ENCODE results near the gene KPNA4.
"Not testable (repeated sequence)": the region's sequence is repeated elsewhere in the genome, so short reads cannot be mapped to it uniquely, and the experiment has no call there.

KPNA4 gene

DNA sequence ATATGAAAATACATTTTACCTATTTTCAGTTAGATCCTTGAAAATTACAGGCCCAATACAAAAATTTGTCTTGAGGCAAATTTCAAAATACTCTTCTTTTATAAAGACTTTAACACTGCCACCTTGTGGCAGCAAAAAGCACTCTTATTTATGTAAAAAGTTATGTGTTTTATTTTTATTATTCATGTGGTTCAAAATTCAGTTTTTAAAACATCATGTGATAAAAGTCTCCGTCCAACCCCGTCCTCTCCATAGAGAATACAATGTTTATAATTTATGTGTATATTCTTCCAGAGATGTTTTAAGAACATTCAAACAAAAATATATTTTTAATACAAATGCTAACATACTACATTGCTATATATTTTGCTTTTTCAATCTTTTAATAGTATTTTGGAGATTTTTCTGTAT lies 78.9 kb downstream of the KPNA4 start:
- DNase-seq (ENCODE audit: low spot score) = no peak

DNA sequence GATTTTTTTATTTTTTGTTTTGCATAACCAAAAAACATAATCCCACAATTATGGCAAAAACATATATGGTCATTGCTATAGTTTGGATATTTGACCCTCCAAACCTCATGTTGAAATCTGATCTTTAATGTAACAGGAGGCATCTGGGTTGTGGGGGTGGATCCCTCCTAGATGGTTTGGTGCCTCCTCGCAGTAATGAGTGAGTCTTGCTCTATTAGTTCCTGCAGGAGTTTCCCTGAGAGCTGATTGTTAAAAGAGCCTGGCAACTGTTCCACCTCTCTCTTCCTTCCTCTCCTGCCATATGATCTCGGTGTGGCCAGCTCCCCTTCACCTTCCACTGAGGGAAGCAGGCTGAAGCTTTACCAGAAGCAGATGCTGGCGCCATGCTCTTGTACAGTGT lies 82.6 kb downstream of the KPNA4 start:
- DNase-seq (ENCODE audit: low spot score) = no peak

DNA sequence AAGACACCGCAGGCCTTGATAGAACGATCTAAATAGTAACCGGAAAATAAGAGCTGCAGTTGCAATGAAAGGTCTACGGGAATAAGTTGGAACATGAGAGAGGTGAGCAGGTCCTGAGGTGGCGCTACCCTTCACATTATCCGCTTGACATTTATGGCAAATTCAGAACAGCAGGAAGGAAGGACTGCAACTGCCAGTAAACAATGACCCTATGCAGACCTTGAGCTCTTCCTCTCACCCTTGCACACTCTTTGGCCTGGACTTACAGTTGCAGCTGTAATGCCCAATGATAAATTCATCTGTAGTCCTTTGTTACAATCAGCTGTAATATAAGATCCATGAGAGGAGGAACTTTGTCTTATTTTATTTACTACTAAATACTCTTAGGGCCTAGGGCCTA lies 83.5 kb downstream of the KPNA4 start:
- no peak for DNase-seq (ENCODE audit: low spot score)

DNA sequence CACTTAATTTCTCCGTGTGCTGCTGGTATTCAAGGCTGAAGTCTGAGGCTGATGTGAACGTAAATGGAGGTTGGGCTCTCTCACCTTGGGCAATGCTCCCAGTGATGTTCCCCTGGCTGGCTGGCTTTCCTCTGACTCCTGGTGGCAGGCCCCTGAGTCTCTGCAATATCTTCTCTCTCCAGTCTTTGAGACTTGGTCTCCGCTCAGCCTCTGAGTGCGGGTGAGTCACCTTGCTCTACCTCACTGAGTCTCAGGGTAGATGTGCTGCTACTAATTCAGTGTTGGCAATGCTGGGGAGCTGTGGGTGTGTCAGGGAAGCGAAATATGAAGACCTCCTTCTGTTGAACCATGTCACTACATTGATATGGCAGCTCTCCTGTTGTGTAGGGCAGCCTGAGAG lies 84.4 kb downstream of the KPNA4 start:
- no peak for DNase-seq (ENCODE audit: low spot score)

DNA sequence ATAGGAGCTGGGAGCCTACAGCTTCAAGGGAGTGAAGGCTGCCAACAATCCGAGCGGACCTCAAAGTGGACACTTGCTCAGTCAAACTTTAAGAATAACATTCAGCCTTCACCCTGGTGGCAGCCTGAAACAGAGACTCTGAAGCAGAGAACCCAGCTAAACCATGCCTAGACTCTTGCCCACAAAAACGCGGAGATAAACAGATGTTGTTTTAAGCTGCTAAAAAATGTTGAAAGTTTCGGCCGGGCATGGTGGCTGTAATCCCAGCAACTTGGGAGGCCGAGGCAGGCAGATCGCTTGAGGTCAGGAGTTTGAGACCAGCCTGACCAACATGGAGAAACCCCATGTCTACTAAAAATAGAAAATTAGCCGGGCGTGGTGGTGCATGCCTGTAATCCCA lies 86.0 kb downstream of the KPNA4 start:
- DNase-seq (ENCODE audit: low spot score) = no peak

DNA sequence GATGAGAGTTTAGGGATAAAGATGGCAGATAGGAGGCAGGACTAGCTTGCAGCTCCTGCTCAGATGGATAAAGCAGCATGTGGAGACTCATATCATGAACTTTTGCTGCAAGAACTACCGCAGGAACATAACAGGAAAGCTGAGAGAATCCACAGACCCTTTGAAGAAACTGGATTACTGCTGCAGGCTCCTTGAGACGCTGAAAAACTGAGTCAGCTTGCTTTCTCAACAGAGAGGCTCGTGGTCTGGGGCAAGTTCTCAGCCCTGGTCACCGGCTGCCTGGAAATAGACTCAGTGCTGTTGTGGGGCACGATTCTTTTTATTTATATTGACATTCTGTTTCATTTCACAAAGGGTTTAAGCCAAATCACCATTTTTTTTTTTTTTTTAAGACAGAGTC lies 87.0 kb downstream of the KPNA4 start:
- no peak for DNase-seq (ENCODE audit: low spot score)

DNA sequence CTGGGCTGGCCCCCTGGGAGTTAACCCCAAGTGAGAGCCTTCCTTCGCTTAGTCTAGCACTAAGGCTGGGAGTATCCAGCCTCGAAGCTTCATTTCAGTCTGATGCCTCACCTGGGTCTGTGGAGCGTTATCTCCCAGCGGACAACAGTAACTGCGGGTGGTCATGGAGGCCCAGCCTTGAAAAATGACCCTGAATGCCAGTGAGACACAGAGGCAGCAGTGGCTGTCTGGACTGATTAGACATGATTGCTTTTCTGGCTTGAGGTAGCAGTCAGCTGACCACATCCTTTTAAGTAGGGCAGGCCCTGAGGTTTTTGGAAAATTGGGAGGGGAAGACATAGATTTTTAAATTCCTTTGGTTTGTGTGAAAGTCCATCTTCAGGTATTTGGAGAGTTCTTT lies 87.6 kb downstream of the KPNA4 start:
- no peak for DNase-seq (ENCODE audit: low spot score)

DNA sequence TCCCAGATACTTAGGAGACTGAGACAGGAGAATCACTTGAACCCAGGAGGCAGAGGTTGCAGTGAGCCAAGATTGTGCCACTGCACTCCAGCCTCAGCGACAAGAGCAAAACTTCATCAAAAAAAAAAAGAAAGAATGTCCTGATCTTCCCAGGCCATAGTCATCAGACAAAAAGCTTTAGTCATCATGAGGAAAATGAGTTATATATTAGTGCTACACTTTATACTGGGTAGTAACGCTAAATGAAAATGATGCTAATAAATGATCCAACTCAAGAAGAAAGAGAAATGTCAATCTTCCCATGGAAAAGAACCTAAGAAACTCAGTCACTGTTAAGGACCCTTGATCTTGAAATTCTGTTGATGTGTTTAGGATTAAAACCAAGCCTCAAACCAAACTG lies 89.5 kb downstream of the KPNA4 start:
- DNase-seq (ENCODE audit: low spot score) = no peak

DNA sequence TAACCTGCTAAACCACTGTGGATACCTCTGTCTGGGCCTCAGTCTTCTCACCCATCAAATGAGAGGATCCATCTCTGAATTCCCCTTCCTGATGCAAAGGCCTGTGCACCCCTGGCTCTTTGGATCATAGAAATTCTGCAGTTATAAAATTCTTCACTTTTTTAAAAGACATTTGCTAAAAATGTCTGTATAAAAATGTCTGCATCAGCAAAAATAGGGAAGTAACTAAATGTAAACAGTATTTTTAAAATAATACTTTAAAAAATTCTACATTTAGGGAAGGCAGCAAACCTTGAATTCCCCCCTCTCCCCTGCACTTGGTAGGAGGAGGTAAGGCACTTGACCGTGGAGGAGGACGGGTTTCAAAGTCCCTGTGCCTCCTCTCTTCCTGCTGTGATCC lies 90.2 kb downstream of the KPNA4 start:
- no peak for DNase-seq (ENCODE audit: low spot score)

DNA sequence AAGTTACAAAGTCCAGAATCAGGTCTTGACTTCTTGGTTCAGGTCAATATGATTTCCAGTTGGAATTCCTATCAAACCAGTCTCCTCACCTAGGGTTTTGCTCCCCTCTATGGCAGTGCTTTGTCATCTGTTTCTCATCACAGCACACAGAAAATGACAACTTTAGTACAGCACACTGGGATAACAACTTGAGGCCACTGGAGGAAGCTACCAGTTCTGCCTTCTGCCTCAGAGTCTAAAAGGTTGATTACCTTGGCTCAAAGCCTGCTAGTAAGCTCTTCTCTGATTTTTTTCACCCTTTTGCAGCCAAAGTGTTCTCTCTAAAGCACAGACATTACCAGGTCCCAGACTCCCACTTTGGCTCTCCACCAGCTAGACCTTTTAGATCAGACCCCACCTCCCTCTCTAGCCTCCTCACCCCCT lies 90.9 kb downstream of the KPNA4 start:
- no peak for DNase-seq (ENCODE audit: low spot score)

DNA sequence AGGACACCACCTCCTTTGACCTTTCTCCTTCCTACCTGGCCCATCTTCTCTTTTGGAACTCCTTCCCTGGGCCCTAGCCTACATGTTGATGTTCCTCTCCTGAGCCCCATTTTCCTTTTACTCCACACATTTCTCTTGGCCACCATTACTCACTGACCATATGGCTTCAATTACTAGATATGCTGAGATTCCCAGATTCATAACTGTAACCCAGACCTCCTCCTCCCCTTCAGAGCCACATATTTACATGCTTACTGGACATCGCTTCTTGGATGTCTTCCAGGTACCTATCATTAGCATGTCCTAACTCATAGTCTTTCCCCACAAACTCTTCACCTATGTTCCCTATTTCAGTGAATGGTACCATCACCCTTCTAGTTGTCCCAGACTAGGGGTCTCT lies 91.4 kb downstream of the KPNA4 start:
- no peak for DNase-seq (ENCODE audit: low spot score)

DNA sequence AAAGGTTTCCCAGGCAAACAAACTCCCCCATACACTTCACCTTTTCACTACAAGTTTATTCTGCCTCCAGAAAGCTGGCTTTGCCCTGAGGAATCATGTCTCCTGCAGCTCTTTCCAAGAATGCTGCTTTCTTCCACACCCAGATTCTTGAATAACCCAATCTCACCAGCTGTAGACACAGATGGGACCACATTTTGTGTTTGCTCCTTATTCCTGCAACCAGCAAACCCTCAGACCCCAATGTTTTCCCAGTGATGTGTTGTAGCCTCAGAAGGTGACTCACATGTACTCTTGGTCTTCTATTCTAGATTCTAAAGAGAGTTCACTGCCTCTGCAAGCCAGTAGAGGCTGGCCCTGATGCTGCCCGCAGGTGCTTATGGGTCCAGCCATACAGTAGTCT lies 92.2 kb downstream of the KPNA4 start:
- DNase-seq (ENCODE audit: low spot score) = no peak

DNA sequence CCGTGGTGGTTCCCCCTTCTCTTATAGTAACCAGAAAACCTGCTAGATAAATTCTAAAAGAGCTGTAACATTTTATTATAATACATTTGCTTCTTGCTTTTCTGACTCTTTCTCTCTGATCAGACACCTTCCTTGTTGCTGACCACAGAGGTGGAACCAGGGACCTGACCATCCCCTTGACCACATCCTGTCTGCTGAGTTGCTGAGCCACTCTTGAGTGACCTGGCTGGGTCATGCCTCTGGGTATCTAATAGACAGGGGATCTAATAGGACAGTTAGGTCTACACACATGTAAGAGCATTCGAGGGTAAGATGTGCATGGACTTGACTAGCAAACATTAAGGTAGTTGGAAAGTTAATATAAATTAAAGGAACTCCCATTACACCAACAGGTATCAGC lies 93.0 kb downstream of the KPNA4 start:
- no peak for DNase-seq (ENCODE audit: low spot score)

DNA sequence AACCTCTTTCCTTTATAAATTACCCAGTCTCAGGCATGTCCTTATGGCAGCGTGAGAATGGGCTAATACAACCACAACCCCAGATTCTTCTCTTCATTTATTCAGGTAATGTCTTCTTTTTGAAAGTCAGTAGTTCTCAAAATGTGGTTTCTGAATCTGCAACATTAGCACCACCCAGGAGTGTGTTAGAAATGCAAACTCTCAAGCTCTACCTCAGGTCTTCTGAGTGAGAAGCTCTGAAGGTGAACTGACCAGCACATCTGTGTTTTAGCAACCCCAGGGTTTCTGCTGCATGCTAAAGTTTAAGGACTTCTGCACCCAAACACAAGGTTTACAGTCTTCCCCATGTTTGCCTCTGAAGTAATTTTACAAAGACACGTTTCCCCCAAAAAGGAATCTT lies 93.5 kb downstream of the KPNA4 start:
- no peak for DNase-seq (ENCODE audit: low spot score)

DNA sequence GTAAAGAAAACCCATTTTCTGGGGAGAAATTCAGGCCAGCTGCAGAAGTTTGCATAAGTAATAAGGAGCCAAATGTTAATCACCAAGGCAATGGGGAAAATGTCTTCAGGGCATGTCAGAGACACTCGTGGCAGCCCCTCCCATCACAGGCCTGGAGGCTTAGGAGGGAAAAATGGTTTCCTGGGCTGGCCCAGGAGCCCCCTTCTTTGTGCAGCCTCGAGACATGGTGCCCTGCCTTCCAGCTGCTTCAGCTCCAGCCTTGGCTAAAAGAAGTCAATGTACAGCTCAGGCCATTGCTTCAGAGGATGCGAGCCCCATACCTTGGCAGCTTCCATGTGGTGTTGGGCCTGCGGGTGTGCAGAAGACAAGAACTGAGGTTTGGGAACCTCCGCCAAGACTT lies 95.2 kb downstream of the KPNA4 start:
- DNase-seq (ENCODE audit: low spot score) = no peak

DNA sequence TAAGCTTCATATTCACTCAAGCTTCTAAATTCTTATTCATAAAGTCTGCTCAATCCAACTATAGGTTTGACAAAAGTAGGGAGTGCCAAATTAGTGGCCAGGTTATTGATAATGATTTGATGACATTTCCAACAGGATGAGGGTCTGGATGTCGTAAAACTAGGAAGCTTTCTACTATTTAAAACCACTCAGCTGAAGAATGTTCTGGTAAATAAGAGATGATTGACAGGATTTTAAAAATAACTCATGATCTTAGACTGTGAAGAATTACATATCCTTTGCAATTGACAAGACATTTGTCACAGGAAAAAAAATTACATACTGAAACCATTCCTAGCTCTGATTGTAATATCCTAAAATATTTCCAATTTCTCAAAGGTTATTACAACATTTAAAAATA lies 100.4 kb downstream of the KPNA4 start:
- DNase-seq (ENCODE audit: low spot score) = no peak

DNA sequence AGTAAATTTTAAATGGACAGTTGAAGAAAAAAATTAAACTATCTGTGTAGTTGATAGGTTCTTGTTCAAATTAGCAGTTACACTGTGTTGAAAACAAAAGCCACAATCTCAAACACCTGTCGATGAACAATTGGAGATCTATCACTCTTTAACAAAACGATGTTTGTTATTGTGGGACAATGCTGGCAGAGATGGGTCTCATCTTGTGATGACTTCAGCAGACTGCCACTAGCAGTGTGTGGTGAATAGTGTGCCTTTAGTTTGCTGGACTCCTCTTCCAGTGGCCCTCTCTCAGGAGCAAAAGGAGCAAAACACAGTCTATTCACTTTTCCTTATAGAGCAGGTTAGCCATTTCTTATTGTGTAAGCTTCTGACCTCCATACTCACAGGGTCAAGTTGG lies 101.0 kb downstream of the KPNA4 start:
- DNase-seq (ENCODE audit: low spot score) = no peak

DNA sequence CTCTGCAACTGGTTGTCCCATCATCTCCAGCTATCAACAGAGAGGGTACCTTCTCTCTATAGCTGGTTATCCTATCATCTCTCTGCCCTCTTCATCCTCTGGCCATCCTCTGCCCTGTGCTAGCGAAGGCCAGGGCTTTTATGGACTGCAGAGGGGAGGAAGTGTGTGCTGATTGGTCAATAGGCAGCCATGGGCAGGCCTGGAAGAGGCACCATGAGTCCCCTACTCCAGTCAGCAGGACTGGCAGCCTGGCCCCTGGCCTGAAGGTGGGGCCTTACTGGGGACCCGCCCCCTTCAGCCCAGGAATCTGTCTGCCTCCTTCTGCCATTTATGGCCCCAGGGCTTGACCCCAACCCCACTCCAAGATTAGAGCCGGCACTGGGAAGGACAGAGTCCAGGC lies 105.3 kb downstream of the KPNA4 start:
- no peak for DNase-seq (ENCODE audit: low spot score)

DNA sequence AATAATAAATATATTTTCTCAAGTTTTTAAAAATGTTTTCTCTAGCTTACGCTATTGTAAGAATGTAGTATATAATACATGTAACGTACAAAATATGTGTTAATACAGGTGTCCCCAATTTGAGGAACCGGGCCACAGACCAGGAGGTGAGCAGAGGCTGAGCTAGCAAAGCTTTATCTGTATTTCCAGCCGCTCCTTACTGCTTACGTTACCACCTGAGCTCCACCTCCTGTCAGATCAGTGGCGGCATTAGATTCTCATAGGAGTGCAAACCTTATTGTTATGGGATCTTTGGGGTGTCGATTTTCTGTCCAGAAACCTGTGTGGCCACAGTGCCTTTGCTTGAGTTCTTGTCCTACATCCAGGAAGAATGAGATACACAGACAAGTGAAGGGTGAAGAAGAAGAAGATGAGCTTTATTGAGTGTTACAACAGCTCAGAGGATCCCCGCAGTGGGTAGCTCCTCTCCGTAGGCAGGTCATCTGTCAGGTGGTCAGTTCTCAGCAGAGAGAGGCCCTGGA lies 105.9 kb downstream of the KPNA4 start:
- no peak for DNase-seq (ENCODE audit: low spot score)

DNA sequence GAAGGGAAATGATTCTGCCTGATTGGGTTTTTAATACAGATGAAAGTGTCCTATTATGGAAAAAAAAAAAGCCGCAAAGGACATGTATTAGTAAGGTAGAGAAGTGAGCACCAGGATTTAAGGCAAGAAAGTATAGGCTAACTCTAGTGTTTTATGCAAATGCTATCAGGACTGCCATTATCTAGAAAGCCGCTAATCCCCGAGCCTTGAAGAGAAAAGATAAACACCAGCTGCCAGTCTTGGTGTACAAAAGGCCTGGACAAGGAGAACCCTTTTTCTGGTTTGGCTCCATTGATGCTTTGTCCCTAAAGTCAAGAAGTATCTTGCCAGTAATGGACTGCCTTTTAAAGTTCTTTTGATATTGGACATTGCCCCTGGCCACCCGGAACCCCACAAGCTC lies 107.2 kb downstream of the KPNA4 start:
- no peak for DNase-seq (ENCODE audit: low spot score)

DNA sequence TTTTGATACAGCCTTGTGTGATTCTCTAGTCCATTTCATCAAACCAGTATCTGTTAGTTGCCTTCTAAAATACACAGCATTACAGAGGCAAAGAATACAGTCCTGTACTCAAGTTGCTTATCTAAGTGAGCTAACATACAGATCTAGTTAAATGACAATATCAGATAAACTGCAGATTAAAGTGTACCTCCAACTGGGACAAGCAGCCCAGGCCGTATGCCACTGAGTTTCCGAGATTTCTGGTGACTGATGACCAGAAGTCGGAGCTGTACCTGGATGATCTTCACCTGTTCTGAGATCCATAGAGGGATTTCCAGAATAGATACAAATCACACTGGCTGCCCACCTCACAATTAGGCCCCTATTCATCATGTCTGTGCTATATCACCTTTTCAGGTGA lies 109.5 kb downstream of the KPNA4 start:
- DNase-seq (ENCODE audit: low spot score) = no peak

DNA sequence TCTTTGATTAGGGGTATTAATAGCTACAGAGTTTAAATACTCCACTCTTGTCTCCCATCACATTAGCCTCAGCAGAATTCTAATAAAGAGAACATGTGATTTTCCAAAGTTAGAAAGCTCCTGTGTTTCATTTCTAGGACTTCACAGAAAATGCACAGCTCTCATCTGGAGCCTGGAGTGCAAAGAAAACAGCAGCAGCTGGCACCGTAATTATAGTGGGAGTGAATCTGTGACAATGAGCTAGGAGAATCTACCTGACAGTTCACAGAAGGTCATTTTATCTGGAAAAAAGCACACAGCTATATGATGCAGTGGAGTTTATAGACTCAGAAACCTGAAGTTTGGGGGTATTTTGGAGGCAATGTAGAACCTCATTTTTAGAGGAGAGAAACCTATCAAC lies 110.4 kb downstream of the KPNA4 start:
- DNase-seq (ENCODE audit: low spot score) = no peak

DNA sequence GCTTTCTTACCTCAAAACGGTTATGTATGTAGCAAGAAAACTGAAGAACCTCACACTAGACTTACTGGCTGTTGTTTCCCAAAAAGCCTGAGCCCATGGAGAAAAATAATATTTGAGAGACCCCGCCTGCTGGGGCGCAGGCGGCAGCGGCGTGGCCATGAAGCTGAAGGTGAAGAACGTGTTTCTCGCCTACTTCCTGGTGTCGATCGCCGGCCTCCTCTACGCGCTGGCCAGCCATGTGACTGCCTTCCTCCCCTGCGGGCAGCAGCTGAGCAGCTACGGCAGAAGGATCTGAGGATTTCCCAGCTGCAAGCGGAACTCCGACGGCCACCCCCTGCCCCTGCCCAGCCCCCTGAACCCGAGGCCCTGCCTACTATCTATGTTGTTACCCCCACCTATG lies 113.1 kb downstream of the KPNA4 start:
- DNase-seq (ENCODE audit: low spot score) = not testable (repeated sequence)

DNA sequence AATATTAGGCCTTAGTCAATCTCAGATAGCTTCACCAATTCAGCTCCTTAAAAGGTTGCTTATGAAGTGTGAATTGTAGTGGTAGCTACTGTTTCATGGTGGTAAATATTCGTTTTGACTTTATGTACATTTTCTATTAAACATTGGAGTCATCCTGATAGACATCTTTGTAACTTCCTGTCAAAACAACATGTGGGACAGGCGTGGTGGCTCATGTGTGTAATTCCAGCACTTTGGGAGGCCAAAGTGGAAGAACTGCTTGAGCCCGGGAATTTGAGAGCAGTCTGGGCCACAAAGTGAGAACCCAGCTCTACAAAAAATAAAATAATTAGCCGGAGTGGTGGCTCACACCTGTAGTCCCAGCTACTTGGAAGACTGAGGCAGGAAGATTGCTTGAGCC lies 113.8 kb downstream of the KPNA4 start:
- DNase-seq (ENCODE audit: low spot score) = no peak

DNA sequence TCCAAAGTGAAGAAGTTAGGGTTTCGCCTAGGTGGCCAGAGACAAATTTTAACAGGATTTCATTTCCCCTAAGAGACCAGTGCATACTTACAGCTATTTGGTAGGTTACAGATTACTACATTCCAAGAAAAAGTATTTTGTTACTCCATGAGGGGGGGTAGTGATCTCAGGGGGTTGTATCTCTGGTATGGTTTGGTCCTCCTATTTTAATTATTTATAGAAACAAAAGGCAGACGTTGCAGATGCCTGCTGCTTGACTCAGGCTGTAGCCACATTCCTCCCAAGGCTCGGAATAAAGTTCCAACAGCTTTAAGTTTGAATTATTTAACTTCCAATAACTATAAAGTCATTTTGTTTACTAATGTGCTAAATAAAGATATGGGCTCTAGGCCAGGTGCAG lies 114.5 kb downstream of the KPNA4 start:
- no peak for DNase-seq (ENCODE audit: low spot score)

All from left forelimb (tissue), 1 donor.